ENCODE data around the gene SIK3.
A peak's percentile ranks its signal among the peaks of the same experiment; 100 is the strongest.

Gene SIK3

DNA sequence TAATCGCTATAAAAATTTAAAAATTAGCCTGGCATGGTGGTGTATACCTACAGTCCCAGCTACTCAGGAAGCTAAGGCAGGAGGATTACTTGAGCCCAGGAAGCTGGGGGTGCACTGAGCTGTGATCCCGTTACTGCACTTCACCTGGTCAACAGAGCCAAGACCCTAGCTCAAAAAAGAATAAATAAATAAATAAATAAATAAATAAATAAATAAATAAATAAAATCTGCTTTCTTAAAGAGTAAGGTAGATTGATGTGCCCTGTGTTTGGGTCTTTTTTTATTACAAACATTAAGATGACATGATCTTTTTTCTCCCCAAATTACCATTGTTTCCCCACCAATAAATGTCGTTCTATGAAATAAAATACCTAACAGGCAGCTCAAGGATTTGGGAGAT is 146.5 kb downstream of the SIK3 start:
- no peak for DNase-seq (ENCODE audit: low read depth, low spot score)
- no peak overlapping the region for H3K4me3 ChIP-seq (ENCODE audit: low read length)

DNA sequence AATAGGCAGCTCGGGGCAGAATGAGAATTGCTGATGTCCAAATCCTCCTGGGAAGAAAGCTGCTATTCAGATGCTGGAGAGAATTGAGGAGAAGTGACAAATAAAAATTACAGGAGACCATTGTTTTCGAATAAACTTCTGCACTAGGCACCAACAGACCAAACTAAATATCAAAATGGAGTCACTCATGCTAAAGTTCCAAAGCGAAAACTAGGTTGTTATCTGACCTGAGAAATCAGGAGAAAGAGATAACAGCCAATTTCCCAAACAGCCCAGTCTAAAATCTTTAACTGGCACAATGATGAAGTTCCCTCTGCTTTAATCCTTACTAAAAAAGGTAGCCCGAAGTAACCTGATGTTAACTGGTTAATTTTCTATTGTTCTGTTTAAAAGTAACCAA is 148.0 kb downstream of the SIK3 start:
- no peak for DNase-seq (ENCODE audit: low read depth, low spot score)
- no peak overlapping the region for H3K4me3 ChIP-seq (ENCODE audit: low read length)

DNA sequence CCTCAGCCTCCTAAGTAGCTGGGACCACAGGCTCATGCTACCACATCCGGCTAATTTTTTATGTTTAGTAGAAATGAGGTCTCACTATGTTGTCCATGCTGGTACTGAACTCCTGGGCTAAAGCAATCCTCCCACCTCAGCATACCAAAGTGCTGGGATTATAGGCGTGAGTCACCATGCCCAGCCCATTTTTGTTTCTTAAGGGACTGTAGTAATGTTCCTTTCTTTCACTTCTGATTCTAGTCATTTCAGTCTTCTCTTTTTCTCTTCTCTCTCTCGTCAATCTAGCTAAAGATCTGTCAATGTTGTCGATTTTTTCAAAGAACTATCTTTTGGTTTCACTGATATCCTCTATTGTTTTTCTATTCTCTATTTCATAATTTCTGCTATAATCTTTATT is 149.8 kb downstream of the SIK3 start:
- H3K4me3 ChIP-seq (ENCODE audit: low read length): no peak overlapping the region
- no peak for DNase-seq (ENCODE audit: low read depth, low spot score)

DNA sequence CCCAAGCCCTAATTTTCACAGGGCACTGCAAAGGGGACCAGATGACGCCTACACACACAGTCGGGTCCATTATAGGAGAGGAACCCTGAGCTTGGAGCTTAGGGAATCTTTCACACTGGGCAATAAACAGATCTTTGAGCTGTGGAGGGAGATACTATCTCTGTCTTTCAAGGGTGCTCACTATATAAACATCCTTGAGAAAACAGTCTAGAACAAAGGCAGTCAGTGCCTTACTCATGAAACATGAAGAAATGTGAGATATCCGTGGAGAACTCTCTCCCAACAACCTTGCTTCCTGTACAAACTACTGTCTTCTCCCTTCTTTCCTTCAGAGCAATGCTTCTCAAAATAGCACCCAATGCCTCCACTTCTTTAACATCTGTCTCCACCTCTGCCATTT is 151.8 kb downstream of the SIK3 start:
- no peak for DNase-seq (ENCODE audit: low read depth, low spot score)
- no peak overlapping the region for H3K4me3 ChIP-seq (ENCODE audit: low read length)

DNA sequence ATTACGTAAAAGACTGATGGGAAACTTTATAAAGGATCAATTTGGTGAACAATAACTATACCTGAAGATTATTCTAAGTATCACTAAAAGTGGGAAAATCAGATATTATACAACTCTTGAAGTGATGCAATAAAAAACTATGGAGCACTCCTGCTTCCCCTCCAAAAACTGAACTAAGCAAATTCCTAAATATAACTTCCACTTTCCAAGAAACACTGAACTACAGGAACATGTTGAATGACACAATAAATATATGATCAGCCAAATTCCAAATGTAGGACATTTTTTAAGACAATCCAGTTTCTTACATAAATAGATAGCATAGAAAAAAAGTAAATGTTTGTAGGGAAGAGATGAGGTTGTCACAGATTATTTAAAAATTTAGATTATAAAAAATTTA is 158.7 kb downstream of the SIK3 start:
- no peak for DNase-seq (ENCODE audit: low read depth, low spot score)
- H3K4me3 ChIP-seq (ENCODE audit: low read length): no peak overlapping the region

DNA sequence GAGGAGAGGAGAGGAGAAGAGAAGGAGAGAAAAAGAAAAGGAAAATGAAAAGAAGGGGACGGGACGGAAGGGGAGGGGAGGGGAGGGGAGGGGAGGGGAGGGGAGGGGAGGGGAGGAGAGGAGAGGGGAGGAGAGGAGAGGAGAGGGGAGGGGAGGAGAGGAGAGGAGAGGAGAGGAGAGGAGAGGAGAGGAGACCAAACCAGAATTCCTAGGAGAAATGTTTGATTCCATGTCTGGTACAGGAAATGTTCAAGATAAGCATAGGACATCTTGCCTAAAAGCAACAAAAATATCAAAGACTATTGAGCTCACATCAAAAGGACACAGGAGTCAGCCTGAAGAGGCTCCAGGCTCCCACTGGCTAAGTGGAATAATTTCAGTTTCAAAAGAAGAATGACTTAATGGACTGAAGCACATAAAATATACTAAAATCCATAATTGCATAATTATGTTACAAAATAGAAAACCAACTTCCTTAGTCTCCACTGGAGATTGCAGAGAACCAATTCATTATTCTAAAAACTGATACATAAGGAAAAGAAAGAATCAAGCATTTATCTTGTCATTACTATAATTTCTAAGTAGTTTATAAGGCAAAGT is 159.7 kb downstream of the SIK3 start:
- no peak overlapping the region for H3K4me3 ChIP-seq (ENCODE audit: low read length)
- DNase-seq (ENCODE audit: low read depth, low spot score): no peak

DNA sequence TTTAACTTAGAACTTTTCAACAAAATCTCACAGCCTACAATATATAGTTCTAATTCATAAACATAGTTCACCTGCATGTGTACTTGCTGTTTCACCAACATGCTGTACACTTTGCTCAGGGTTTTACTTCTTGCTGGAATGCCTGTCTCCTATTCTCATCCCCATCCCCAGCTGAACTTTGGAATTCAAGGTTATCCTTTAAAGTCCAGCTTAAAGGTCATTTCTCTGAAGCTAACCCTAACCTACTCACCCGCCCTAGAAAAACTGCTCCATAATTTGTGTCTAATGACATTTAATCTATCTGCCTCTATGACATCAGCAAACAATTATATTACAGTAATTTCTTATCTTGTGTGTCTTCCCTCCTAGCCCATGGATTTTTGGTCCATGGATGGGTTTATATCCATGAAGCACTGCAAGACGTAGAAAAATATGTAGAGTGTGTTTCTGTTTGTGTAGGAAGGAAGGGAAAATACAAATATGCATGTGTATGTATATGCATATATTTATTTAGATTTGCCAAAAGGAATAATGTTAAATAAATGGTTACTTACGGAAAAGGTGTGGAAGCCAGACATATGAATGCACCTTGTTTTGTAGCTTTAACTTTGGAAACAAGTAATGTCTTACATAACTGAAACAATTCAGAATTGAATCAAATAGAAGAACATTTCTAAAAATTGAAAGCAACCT is 161.3 kb downstream of the SIK3 start:
- DNase-seq (ENCODE audit: low read depth, low spot score): no peak

DNA sequence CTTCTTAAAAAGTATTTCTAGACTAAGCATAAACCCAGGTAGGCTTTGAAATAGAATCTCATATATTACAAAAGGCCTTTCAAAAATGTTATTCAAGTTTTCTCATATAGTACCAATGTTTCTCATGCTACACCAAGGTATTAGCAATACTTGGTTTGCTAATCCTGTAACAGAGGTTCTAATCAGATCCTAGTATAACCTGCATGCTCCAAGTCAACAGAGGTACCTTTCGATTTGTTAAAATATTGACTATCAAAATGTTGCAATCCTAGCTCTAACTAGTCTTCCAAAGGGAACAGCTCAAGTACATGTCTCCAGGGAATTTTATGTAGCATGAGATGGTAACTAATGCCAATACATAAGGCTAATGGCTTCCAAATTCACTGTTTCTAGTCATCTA is 162.7 kb downstream of the SIK3 start:
- no peak for DNase-seq (ENCODE audit: low read depth, low spot score)
- no peak overlapping the region for H3K4me3 ChIP-seq (ENCODE audit: low read length)

More for the DNA sequence above, 161.3 kb downstream of the SIK3 start:
- H3K4me3 ChIP-seq (ENCODE audit: low read length): no peak overlapping the region

DNA sequence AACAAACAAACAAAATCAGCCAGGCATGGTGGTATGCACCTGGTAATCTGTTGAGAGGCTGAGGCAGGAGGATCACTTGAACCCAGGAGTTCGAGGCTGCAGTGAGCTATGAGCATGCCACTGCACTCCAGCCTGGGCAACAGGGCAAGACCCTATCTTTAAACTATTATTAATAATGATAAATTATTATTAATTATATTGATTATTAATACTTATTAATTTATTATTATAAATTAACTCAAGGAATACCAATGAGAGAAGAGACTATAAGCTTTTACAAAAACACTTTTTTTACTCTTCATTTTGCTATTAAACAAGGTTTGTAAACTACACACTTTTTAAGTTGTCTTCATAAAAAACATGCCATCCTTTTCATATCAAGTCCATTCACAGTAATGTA is 163.1 kb downstream of the SIK3 start:
- no peak for DNase-seq (ENCODE audit: low read depth, low spot score)
- H3K4me3 ChIP-seq (ENCODE audit: low read length): no peak overlapping the region

DNA sequence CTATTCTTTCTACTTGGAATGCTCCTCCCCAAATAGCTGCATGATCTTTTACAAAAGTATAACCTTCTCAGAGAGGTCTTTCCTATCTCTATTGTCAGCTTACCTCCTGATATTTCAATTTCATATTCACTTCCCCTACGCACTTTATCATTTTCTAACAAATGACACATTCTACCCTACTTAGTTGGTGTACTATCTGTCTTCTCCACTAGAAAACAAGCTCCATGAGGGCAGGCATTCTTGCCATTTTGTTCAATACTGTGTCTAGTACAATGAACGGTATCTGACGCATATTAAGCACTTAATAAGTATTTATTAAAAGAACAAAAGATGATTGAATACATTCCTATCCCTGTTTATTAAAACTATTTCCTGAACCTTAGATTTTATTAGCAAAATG is 164.3 kb downstream of the SIK3 start:
- DNase-seq (ENCODE audit: low read depth, low spot score): no peak
- no peak overlapping the region for H3K4me3 ChIP-seq (ENCODE audit: low read length)

DNA sequence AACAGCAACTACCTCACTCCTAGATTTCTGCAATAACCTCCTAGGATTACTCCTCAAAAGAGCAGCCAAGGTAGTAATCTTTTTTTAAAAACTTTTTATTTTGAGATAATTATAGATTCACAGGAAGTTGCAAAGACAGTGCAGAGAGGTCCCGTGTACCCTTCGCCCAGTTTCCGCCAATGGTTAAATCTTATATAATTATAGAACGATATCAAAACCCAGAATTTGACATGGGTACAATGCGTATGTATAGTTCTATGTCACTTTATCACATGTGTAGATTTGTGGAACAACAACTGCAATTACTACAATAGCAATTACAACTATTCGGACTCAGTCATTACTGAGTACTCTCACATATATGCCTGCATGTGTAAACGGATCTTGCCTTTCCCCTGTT is 166.0 kb downstream of the SIK3 start:
- H3K4me3 ChIP-seq (ENCODE audit: low read length): no peak overlapping the region
- DNase-seq (ENCODE audit: low read depth, low spot score): no peak

DNA sequence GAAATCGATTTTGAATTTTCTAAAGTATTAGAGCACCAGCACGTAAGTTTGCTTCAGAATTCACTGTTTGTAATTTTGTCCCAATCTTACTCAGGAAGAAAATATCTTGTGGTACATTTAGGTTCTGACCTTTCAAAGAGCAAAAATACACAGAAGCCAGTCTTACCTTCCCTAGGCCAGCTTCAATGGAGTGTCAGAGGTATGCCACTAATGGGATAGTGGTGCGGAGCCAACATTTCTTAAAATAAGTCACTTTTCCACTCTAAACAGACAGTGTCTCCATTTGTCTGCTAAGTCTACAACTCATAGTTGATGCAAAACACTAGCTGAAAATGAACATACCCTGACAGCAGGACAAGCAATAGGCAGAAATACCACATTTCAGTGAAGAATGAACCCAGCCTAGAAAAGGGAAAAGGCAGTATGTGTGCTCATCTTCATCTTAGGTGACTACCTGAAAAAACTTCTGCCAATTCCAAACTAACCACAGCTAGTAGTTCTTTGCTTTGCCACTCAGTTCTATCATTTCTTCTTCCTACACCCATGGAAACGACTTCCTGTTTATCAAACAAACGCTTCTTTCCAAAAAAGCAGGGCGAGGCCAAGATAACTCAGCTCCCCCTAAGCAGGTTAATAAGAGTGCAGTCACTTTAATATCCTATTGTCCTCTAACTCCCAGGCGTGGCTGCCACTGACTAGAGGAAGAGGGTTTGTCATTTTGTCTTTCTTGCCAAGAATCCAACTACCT is 166.8 kb downstream of the SIK3 start:
- peak; percentile 48 for DNase-seq (ENCODE audit: low read depth, low spot score)
- H3K4me3 ChIP-seq (ENCODE audit: low read length): no peak overlapping the region

DNA sequence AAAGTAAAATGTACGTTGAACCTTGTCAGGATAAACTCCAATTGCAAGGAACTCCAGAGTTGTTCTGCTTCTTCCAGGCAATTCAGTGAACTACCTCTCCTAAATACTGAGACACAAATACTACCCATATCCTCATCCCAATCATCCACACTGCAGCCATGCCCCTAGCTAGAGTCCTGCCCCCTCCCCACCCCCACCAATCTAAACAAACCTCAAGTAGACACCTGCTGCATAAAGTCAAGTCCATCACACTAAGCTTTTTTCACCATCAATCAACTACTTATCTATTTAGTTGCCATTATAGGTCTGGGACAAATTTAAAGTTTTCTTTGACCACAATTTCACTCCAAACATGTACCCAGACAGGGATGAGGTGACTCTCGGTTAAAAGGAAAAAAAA is 167.6 kb downstream of the SIK3 start:
- peak overlapping the region; percentile 40 for H3K4me3 ChIP-seq (ENCODE audit: low read length)
- DNase-seq (ENCODE audit: low read depth, low spot score): peak; percentile 28

DNA sequence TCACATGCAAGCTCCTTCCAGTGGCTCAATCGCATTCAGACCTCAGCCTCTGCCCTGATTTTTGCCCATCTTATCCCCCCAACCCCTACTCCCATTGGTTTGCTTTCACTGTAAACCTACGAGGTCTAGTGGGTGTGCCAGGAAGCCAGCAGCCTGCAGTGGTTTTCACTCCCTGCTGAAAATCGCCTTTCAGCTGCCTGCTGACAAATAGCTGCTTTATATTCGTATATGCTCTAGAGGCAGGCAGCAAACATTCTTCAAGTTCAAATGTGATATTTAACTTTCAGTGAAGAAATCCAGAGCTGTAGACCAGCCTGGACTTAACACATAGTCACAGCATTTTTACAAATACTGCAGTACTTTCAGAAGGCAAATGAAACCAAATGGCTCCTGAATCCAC is 168.1 kb downstream of the SIK3 start:
- peak; percentile 72 for DNase-seq (ENCODE audit: low read depth, low spot score)
- H3K4me3 ChIP-seq (ENCODE audit: low read length): peak overlapping the region; percentile 40

DNA sequence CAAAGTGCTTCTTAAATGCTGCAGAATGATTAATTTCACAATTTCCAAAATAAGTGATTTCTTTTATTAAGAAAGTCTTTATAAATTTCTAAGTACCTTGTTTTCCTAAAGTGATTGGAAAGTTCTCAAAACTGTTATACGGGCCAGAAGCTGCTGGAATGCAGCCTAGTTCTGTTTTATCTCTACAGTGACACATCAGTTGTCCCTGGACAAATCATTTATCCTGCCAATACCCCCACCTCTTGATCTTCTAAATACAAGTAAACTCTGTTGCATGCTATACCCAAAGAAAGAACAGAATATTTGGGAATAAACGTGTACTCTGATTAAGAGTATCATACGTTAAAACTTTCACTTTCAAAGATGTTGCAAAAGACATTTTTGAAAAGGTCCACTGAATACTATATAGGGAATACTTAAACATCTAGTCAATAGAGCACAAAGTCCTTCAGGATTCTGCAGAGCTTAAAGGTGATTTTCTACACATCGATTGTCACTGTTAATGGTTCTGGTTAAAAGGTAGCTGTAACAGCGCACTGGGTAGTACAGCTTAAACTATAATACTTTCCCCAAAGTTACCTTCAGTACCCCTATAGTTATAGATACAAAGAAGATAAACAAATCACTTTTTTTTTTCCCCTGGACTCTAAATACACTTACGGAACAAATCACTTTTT is 168.7 kb downstream of the SIK3 start:
- peak overlapping the region; percentile 40 for H3K4me3 ChIP-seq (ENCODE audit: low read length)
- no peak for DNase-seq (ENCODE audit: low read depth, low spot score)

DNA sequence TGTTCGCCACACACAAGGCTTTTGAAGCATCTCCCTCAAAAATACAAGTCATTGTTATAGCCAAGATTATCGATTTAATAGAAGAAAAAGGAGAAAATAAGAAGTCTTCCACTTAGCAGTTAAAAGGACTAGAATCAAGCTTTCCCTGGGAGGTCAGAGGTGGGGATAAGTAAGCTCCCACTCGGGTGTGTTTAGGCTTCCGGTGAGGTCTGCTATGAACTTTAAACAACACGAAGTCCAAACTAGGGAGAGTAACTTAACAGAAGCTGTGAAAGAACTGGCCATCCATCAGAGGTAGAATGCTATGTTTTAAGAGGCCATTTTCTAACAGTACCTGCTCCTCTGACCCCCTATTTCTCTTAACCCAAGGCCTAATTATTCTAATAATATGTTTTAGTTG is 169.4 kb downstream of the SIK3 start:
- peak overlapping the region; percentile 17; the same call in 1 of the 2 replicates for H3K4me3 ChIP-seq (ENCODE audit: low read length)
- no peak for DNase-seq (ENCODE audit: low read depth, low spot score)

DNA sequence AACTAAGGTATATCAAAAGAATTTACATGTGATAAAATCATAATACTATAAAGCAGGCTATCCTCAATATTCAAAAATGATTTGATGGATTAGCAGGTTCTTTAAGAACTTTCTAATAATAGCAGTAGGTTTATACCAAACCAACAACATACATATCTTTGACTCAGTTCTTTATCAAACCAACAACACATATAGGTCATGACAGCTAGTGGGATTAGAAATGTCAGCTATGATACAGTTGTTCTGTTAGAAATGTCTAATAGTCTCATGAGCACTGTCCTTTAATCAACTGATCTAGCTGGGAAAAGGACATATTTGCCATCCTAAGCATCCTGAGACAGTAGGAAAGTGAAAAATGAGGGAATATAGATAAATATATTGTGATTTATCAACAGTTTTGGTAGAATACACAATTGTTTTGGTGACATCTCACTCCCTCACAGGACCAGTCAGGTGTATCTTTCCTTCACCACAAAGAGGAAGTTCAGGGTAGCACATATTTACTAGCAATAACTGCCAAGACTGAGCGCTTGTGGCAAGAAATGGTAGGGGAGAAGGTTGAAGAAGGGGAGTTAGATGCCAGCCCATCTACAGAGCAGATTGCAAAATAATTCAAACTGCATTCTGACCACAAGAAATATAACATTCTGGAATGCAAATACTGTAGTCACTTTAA is 170.0 kb downstream of the SIK3 start:
- no peak overlapping the region; the same call in 1 of the 2 replicates for H3K4me3 ChIP-seq (ENCODE audit: low read length)
- peak; percentile 74 for DNase-seq (ENCODE audit: low read depth, low spot score)

DNA sequence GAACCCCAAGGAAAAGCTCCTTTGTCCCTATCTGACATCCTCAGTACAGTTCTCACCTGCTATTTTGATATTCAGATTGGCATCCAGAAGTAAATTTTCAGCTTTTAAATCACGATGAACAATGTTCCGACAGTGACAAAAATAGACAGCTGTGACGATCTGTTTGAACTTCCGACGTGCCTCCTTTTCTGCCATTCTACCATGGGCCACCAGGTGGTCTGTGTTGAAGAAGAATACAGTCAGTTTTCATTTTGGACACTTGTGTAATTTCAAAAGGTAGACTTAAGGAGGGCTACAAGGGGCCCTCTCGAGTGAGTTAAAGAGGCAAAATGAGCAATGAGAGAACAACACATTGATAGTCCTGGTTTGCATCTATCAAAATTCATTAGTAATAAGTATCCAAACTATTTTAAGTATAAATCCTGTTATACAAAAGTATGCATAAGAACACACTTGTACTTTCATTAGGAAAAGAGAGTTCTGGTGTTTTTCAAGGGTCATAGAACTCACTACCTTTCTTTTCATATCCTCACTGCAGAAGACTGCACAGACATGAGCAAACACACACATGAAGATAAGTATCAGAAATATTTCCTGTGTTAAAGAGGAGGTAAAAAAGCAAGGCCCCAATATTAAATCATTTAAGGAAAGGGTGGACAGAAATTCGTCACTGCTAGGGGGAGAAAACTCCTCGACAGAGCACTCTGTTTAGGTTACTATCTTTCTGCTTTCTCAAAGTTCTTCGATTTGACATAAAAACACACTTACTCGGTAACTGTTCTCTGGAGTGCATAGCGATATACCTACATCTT is 170.9 kb downstream of the SIK3 start:
- DNase-seq (ENCODE audit: low read depth, low spot score): peak; percentile 65
- H3K4me3 ChIP-seq (ENCODE audit: low read length): no peak overlapping the region

DNA sequence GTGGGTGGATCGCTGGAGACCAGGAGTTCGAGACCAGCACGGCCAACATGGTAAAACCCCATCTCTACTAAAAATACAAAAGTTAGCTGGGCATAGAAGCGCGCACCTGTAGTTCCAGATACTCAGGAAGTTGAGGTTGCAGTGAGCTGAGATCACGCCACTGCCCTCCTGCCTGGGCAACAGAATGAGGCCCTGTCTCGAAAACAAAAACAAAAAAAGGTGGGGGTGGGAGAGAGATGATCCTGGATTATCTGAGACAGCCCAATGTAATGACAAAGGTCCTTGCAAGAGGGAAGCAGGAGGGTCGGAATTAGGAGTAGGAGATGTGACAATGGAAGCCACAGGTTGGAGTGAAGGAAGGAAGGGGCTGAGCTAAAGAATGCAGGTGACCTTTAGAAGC is 173.2 kb downstream of the SIK3 start:
- DNase-seq (ENCODE audit: low read depth, low spot score): no peak
- H3K4me3 ChIP-seq (ENCODE audit: low read length): no peak overlapping the region
